CD8-positive, alpha-beta memory T cell (primary cell): Measurements from ENCODE around the gene SPSB2. TPM values are rescaled to one million over a fixed set of nuclear protein-coding genes. Genes with fewer than 3 reads are reported as not detected.
A peak's percentile ranks its signal among the peaks of the same experiment; 100 is the strongest.

Source experiments
- CTCF ChIA-PET: fragments of 350-600 bp; sonication (Branson Sonifier 250); formaldehyde crosslinking; loops from one replicate; lab custom pipeline; 2021; ENCODE audit warnings: antibody characterized with exemption; lab: Charles Lee
- POLR2A ChIA-PET: fragments of 350-600 bp; sonication (Branson Sonifier 250); formaldehyde crosslinking; loops from one replicate; lab custom pipeline; 2021; ENCODE audit warnings: antibody characterized with exemption; lab: Charles Lee
- DNase-seq, 5 donors: peaks; one replicate each; pipeline versions ENCODE4 v3.0.0 to v3.0.0-alpha.2; 2020 to 2022; ENCODE audit warnings: mixed read lengths in 1 of 5
- H3K27ac ChIP-seq: one replicate; pipeline ENCODE4 v1.7.0; 2013; ENCODE audit warnings: low read depth, mild to moderate bottlenecking, low read length, moderate library complexity
- H3K27me3 ChIP-seq: 2 replicates; pipeline ENCODE4 v1.7.0; 2013; ENCODE audit warnings: low read length, mild to moderate bottlenecking; ENCODE audit not compliant: insufficient read depth, poor library complexity, severe bottlenecking
- H3K36me3 ChIP-seq: 2 replicates; pipeline ENCODE4 v1.7.0; 2013; ENCODE audit warnings: mild to moderate bottlenecking, low read length, moderate library complexity; ENCODE audit not compliant: insufficient read depth
- H3K4me1 ChIP-seq: 2 replicates; pipeline ENCODE4 v1.7.0; 2013; ENCODE audit warnings: mild to moderate bottlenecking, low read length, moderate library complexity; ENCODE audit not compliant: insufficient read depth
- H3K4me3 ChIP-seq: 2 replicates; pipeline ENCODE4 v1.7.0; 2013; ENCODE audit warnings: mild to moderate bottlenecking, low read length
- H3K9me3 ChIP-seq: 2 replicates; pipeline ENCODE4 v1.7.0; 2013; ENCODE audit warnings: mild to moderate bottlenecking, low read length
- H3K27ac Mint-ChIP-seq, 8 donors: one replicate each; pipeline ENCODE4 v1.8.0; 2020 to 2021; ENCODE audit warnings: mixed read lengths in 8 of 8, mild to moderate bottlenecking in 6 of 8, inconsistent platforms in 3 of 8, moderate library complexity in 3 of 8
- H3K27me3 Mint-ChIP-seq, 2 donors: one replicate each; pipeline ENCODE4 v1.8.0; 2020 to 2021; ENCODE audit warnings: mixed read lengths in 2 of 2, mild to moderate bottlenecking in 1 of 2, moderate library complexity in 1 of 2
- H3K36me3 Mint-ChIP-seq, 3 donors: one replicate each; pipeline ENCODE4 v1.8.0; 2020 to 2021; ENCODE audit warnings: mixed read lengths in 3 of 3, inconsistent platforms in 1 of 3, mild to moderate bottlenecking in 1 of 3
- H3K4me1 Mint-ChIP-seq, 3 donors: one replicate each; pipeline ENCODE4 v1.8.0; 2020 to 2021; ENCODE audit warnings: mixed read lengths in 3 of 3, inconsistent platforms in 1 of 3, mild to moderate bottlenecking in 1 of 3
- H3K4me3 Mint-ChIP-seq, 7 donors: one replicate each; pipeline ENCODE4 v1.8.0; 2020 to 2021; ENCODE audit warnings: mixed read lengths in 7 of 7, mild to moderate bottlenecking in 6 of 7, moderate library complexity in 4 of 7, inconsistent platforms in 2 of 7
- H3K9me3 Mint-ChIP-seq, 5 donors: one replicate each; pipeline ENCODE4 v1.8.0; 2020 to 2022; ENCODE audit warnings: mixed read lengths in 5 of 5, mild to moderate bottlenecking in 3 of 5, moderate library complexity in 2 of 5, inconsistent platforms in 1 of 5
- polyA plus RNA-seq: library from polyadenylated mRNA; unstranded; fragments of 300-500 nt; fragmentation: Illumina TruSeq; gene quantifications from one replicate; pipeline ENCODE4 v1.2.3, GENCODE V29; 2021
- total RNA-seq, 2 experiments: library from RNA; stranded (reverse); gene quantifications; one replicate each; pipeline ENCODE4 v1.2.3, GENCODE V29; 2021

Gene SPSB2
- total and polyA plus RNA-seq, 3 experiments from 2014 or later: 7.7 to 11.4 (median 8.1) TPM

DNA sequence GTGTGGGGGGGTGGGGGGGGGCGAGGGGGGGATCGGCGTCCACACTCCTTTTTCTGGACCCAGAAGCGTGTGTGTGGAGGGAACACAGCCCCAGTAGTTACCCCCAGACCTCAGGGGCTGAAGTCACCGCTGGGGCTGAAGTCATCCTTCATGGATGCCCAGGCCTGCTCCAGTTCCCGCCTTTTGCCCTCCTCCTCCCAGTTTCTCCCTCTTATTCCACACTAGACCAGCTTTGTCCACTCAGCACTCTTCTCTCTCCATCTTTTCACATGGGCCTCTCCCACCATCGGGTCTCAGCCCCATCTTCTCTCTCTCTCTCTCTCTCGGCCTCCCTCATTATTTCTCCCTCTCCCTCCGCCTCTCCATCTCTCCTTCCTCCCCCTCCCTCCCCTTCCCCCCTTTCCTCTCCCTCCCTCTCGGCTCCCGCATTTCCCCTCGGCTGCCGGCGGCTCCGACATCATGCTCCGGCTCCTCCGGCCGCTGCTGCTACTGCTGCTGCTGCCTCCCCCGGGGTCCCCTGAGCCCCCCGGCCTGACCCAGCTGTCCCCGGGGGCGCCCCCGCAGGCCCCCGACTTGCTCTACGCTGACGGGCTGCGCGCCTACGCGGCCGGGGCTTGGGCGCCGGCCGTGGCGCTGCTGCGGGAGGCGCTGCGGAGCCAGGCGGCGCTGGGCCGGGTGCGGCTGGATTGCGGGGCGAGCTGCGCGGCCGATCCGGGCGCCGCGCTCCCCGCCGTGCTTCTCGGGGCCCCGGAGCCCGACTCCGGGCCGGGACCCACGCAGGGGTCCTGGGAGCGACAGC, 44.9 kb downstream of the SPSB2 start, which contains the start of gene P3H3:
TSS of gene P3H3 (plus strand) at position 426 of the 799 bp plus-strand sequence. CDS start at position 460, 34 bp downstream.
- H3K36me3 Mint-ChIP-seq: peaks cover 0 to 15% (median 0%) of the 10 kb centered on the region in 3 donors
- H3K4me3 ChIP-seq: peak within 1 kb of the TSS; percentile 75
- H3K4me3 Mint-ChIP-seq: peak within 1 kb of the TSS; percentile 89 to 97 (median 93)
- H3K27me3 ChIP-seq: peaks cover 13% of the 10 kb centered on the region
- H3K27ac Mint-ChIP-seq: peak within 1 kb of the TSS; percentile 64 to 92 (median 86)
- no peaks in the 10 kb centered on the region for H3K9me3 Mint-ChIP-seq
- ChIA-PET CTCF (interaction anchor here (0.9 to 5.8 kb wide), 8 partner anchors 14 to 105 kb away, joined by 3 to 34 read pairs (median 4); partner anchors contain the start of genes COPS7A, MLF2 and SPSB2), POLR2A (interaction anchor here (0.6 to 3.1 kb wide), 8 partner anchors 24 to 375 kb away, joined by 3 to 23 read pairs (median 5); partner anchors contain the start of genes CDCA3, COPS7A, MLF2 and SPSB2)
- peak within 1 kb of the TSS; percentile 78 for H3K27ac ChIP-seq
- peaks cover 15 to 25% (median 20%) of the 10 kb centered on the region in 3 donors for H3K4me1 Mint-ChIP-seq
- no peaks in the 10 kb centered on the region for H3K9me3 ChIP-seq
- peaks cover 31 to 51% of the 10 kb centered on the region in 2 donors for H3K27me3 Mint-ChIP-seq
- H3K36me3 ChIP-seq: no peaks in the 10 kb centered on the region
- peaks cover 11% of the 10 kb centered on the region for H3K4me1 ChIP-seq
- peak in 2 of 5 donors; percentile 24 to 52 for DNase-seq

DNA sequence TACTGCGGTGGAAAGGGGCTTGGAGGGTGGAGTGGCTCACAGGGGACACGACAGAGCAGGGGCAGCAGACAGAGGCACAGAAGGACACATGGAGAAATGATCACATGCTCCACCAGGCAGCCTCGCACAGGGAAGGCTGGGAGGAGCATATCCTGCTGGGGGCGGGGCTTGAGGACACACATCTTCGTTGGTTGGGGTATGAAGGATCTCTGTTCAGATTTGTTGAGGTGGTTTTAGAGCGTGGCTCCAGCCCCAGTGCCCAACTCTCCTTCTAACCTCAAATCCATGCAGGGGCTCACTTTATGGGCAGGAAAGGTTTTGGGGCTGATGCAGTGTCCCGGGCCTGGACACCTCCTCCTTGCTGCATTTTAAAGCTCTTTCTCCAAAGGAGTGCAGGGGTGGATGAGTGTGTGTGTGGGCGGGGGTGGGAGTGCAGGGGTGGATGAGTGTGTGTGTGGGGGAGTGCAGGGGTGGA, 45.6 kb downstream of the SPSB2 start:
- no peaks in the 10 kb centered on the region for H3K36me3 ChIP-seq
- H3K36me3 Mint-ChIP-seq: peaks cover 0 to 14% (median 0%) of the 10 kb centered on the region in 3 donors
- peak overlapping the region in 4 of 8 donors; percentile 33 to 83 (median 61) for H3K27ac Mint-ChIP-seq
- DNase-seq: peak in 1 of 5 donors; percentile 13
- H3K9me3 ChIP-seq: no peaks in the 10 kb centered on the region
- peaks cover 11% of the 10 kb centered on the region for H3K4me1 ChIP-seq
- H3K4me1 Mint-ChIP-seq: peaks cover 15 to 25% (median 20%) of the 10 kb centered on the region in 3 donors
- peaks cover 34 to 58% of the 10 kb centered on the region in 2 donors for H3K27me3 Mint-ChIP-seq
- H3K9me3 Mint-ChIP-seq: no peaks in the 10 kb centered on the region
- CTCF ChIA-PET: interaction anchor here (1.1 to 5.8 kb wide), 6 partner anchors 8 to 104 kb away, joined by 3 to 39 read pairs (median 6); partner anchors contain the start of genes COPS7A and MLF2
- H3K4me3 Mint-ChIP-seq: peak overlapping the region; percentile 60 to 85 (median 75)
- H3K4me3 ChIP-seq: no peak overlapping the region
- H3K27ac ChIP-seq: peak overlapping the region; percentile 20
- H3K27me3 ChIP-seq: peaks cover 20% of the 10 kb centered on the region
- POLR2A ChIA-PET: interaction anchor here (0.6 to 3.1 kb wide), 3 partner anchors 24 to 126 kb away, joined by 3 to 23 read pairs (median 9); partner anchors contain the start of genes CDCA3, MLF2 and USP5

- POLR2A ChIA-PET: interaction anchor here (3.1 kb wide), 1 partner anchor 25 kb away, joined by 23 read pairs; the partner anchor contains the start of genes CDCA3 and USP5
- H3K27me3 ChIP-seq: peaks cover 25% of the 10 kb centered on the region
Observed at GRCh38 chr12:6826734-6827436, 46.2 kb downstream of the SPSB2 start.

GRCh38 chr12:6826125-6826733, 46.9 kb downstream of the SPSB2 start:
- DNase-seq: no peak

More at GRCh38 chr12:6826734-6827436, 46.2 kb downstream of the SPSB2 start:
- H3K27ac ChIP-seq: peak overlapping the region; percentile 20
- H3K9me3 ChIP-seq: no peaks in the 10 kb centered on the region
- Mint-ChIP-seq H3K9me3 (no peaks in the 10 kb centered on the region), H3K27me3 (peaks cover 32 to 64% of the 10 kb centered on the region in 2 donors), H3K27ac (peak overlapping the region in 4 of 8 donors; percentile 33 to 83 (median 61)), H3K36me3 (peaks cover 0 to 11% (median 0%) of the 10 kb centered on the region in 3 donors), H3K4me1 (peaks cover 17 to 28% (median 20%) of the 10 kb centered on the region in 3 donors), H3K4me3 (peak overlapping the region; percentile 60 to 85 (median 75))
- CTCF ChIA-PET: interaction anchor here (1.2 to 5.8 kb wide), 8 partner anchors 8 to 199 kb away, joined by 4 to 39 read pairs (median 6); partner anchors contain the start of genes CDCA3, COPS7A, LAG3 and MLF2
- DNase-seq: no peak
- H3K4me3 ChIP-seq: no peak overlapping the region
- H3K36me3 ChIP-seq: no peaks in the 10 kb centered on the region
- H3K4me1 ChIP-seq: peaks cover 11% of the 10 kb centered on the region

DNA sequence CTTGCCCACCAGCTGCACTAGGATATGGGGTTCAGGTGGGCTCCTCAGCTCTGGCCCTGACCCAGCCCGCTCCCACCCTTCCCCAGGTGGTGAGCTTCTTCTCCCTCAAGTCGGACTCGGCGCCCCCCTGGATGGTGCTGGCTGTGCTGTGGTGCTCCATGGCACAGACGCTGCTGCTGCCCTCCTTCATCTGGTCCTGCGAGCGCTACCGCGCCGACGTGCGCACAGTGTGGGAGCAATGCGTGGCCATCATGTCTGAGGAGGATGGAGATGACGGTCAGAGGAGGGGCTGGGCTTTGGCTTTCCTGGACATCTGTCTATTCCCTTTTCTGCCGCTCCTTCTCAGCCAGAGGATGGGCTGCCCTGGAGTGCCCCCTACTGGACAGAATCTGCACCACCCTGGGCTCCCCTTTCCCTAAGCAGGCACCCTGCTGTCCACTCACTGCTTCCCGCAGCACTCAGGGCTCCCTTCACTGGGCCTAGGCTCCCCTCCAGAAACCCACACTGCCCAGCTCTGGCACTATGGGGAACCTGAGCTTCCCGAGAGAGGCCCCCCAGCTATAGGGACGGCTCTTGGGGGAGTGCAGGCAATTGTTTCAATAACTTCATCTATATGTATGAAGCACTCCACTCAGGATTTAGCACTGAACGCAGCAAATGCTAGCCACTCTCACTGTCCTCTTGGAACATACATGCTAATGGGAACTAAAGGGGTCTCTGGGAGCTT, 47.5 kb downstream of the SPSB2 start:
- H3K36me3 Mint-ChIP-seq: peaks cover 0 to 5% (median 0%) of the 10 kb centered on the region in 3 donors
- ChIA-PET POLR2A (interaction anchor here (0.5 to 0.6 kb wide), 2 partner anchors 31 to 228 kb away, joined by 4 to 8 read pairs; no protein-coding TSS in a partner anchor), CTCF (interaction anchor here (0.6 to 5.8 kb wide), 22 partner anchors 9 to 271 kb away, joined by 3 to 39 read pairs (median 3); partner anchors contain the start of genes CDCA3, COPS7A, LAG3 and MLF2)
- H3K4me3 Mint-ChIP-seq: peak overlapping the region in 1 of 7 donors; percentile 70
- peak; percentile 62 to 80 (median 71) for DNase-seq
- no peaks in the 10 kb centered on the region for H3K9me3 Mint-ChIP-seq
- H3K9me3 ChIP-seq: no peaks in the 10 kb centered on the region
- peaks cover 26 to 68% of the 10 kb centered on the region in 2 donors for H3K27me3 Mint-ChIP-seq
- H3K4me1 Mint-ChIP-seq: peaks cover 20 to 36% (median 24%) of the 10 kb centered on the region in 3 donors
- H3K36me3 ChIP-seq: no peaks in the 10 kb centered on the region
- no peak overlapping the region for H3K27ac ChIP-seq
- peaks cover 25% of the 10 kb centered on the region for H3K27me3 ChIP-seq
- H3K4me1 ChIP-seq: peaks cover 18% of the 10 kb centered on the region
- no peak overlapping the region for H3K4me3 ChIP-seq
- H3K27ac Mint-ChIP-seq: no peak overlapping the region

More at GRCh38 chr12:6826125-6826733, 46.9 kb downstream of the SPSB2 start:
- no peaks in the 10 kb centered on the region for H3K36me3 ChIP-seq
- Mint-ChIP-seq H3K27me3 (peaks cover 30 to 66% of the 10 kb centered on the region in 2 donors), H3K27ac (peak overlapping the region in 1 of 8 donors; percentile 41), H3K36me3 (peaks cover 0 to 9% (median 0%) of the 10 kb centered on the region in 3 donors), H3K9me3 (no peaks in the 10 kb centered on the region), H3K4me3 (peak overlapping the region in 1 of 7 donors; percentile 70), H3K4me1 (peaks cover 19 to 31% (median 20%) of the 10 kb centered on the region in 3 donors)
- H3K4me3 ChIP-seq: no peak overlapping the region
- no peak overlapping the region for H3K27ac ChIP-seq
- POLR2A ChIA-PET: no interaction called here
- CTCF ChIA-PET: interaction anchor here (0.7 to 5.8 kb wide), 10 partner anchors 9 to 260 kb away, joined by 3 to 39 read pairs (median 5); partner anchors contain the start of genes CDCA3, LAG3, MLF2 and USP5
- peaks cover 11% of the 10 kb centered on the region for H3K4me1 ChIP-seq
- no peaks in the 10 kb centered on the region for H3K9me3 ChIP-seq
- peaks cover 25% of the 10 kb centered on the region for H3K27me3 ChIP-seq

- H3K9me3 ChIP-seq: no peaks in the 10 kb centered on the region
- ChIA-PET CTCF (interaction anchor here (0.6 to 5.8 kb wide), 16 partner anchors 10 to 271 kb away, joined by 3 to 39 read pairs (median 3); partner anchors contain the start of genes CDCA3, COPS7A, MLF2 and SPSB2), POLR2A (interaction anchor here (0.5 to 0.6 kb wide), 2 partner anchors 30 to 227 kb away, joined by 4 to 8 read pairs; no protein-coding TSS in a partner anchor)
- DNase-seq: no peak
- Mint-ChIP-seq H3K9me3 (no peaks in the 10 kb centered on the region), H3K36me3 (peaks cover 0 to 5% (median 0%) of the 10 kb centered on the region in 3 donors), H3K4me3 (no peak overlapping the region), H3K27ac (peak overlapping the region in 1 of 8 donors; percentile 17), H3K4me1 (peaks cover 20 to 36% (median 24%) of the 10 kb centered on the region in 3 donors), H3K27me3 (peaks cover 26 to 68% of the 10 kb centered on the region in 2 donors)
- no peaks in the 10 kb centered on the region for H3K36me3 ChIP-seq
- peaks cover 25% of the 10 kb centered on the region for H3K27me3 ChIP-seq
- H3K4me3 ChIP-seq: no peak overlapping the region
- peaks cover 18% of the 10 kb centered on the region for H3K4me1 ChIP-seq
- no peak overlapping the region for H3K27ac ChIP-seq
Observed at GRCh38 chr12:6824901-6825381, 48.2 kb downstream of the SPSB2 start.
